Endothelial cell of umbilical vein (primary cell): ENCODE measurements around the gene ASS1. TPM values are rescaled to one million over a fixed set of nuclear protein-coding genes. Genes with fewer than 3 reads are reported as not detected.

ENCODE experiments used
- BruUV-seq: library from RNA; stranded (reverse); fragments of 400-500 nt; replicated peaks from 2 replicates; lab custom pipeline; 2021; lab: Mats Ljungman, UMichigan
- CTCF ChIA-PET: fragments of 300-600, 350-600 bp; sonication (Branson Sonifier 250); formaldehyde crosslinking; loops from one replicate; lab custom pipeline; 2021; ENCODE audit warnings: antibody characterized with exemption, inconsistent platforms; lab: Charles Lee
- POLR2A ChIA-PET: fragments of 300-600, 350-600 bp; sonication (Branson Sonifier 250); formaldehyde crosslinking; loops from one replicate; lab custom pipeline; 2021; ENCODE audit warnings: antibody characterized with exemption, inconsistent platforms; lab: Charles Lee
- DNase-seq: peaks from one replicate; pipeline ENCODE4 v3.0.0-alpha.2; 2011; ENCODE audit warnings: low read depth, low spot score
- FAIRE-seq: peaks from 2 replicates; lab custom pipeline; 2011; peaks lifted over from hg19 to GRCh38; lab: Jason Lieb, UNC
- H2AFZ ChIP-seq: 2 replicates; pipeline ENCODE4 v1.6.0; 2012; ENCODE audit warnings: low read depth, low read length, control low read depth, inconsistent platforms
- H3K27ac ChIP-seq: 2 replicates; pipeline ENCODE4 v1.5.1; 2011; ENCODE audit warnings: low read depth, mild to moderate bottlenecking, control low read depth, low read length, moderate library complexity; ENCODE audit not compliant: insufficient read depth
- H3K27me3 ChIP-seq, 2 experiments: 2 replicates each; pipeline versions ENCODE4 v1.6.0 to v1.6.1; 2011; ENCODE audit warnings: low read length in 2 of 2, mixed read lengths in 1 of 2; ENCODE audit not compliant: control insufficient read depth in 2 of 2, insufficient read depth in 2 of 2
- H3K36me3 ChIP-seq, 2 experiments: 2 replicates in 1 of 2; 3 replicates in 1 of 2; pipeline ENCODE4 v1.5.1; 2011; ENCODE audit warnings: low read length in 2 of 2, mild to moderate bottlenecking in 1 of 2, moderate library complexity in 1 of 2; ENCODE audit not compliant: control insufficient read depth in 2 of 2, insufficient read depth in 2 of 2; ENCODE audit errors: extremely low read depth in 1 of 2
- H3K4me1 ChIP-seq: 3 replicates; pipeline ENCODE4 v1.5.1; 2011; ENCODE audit warnings: mild to moderate bottlenecking, low read length; ENCODE audit not compliant: control insufficient read depth, insufficient read depth; ENCODE audit errors: extremely low read depth
- H3K4me2 ChIP-seq: 2 replicates; pipeline ENCODE4 v1.6.1; 2011; ENCODE audit warnings: low read length, control low read depth, mixed read lengths; ENCODE audit not compliant: insufficient read depth
- H3K4me3 ChIP-seq, 3 experiments: fragments of 200-600 bp in 1 of 3; sonication (generic), shearing (Covaris generic) in 1 of 3; replicated peaks in 1 of 3; 2 replicates each; pipeline ENCODE4 v1.5.1; 2011 to 2016; ENCODE audit warnings: control low read depth in 3 of 3, low read length in 3 of 3, mild to moderate bottlenecking in 2 of 3, inconsistent platforms in 1 of 3, low read depth in 1 of 3, moderate library complexity in 1 of 3; ENCODE audit not compliant: insufficient read depth in 1 of 3
- H3K79me2 ChIP-seq: 2 replicates; pipeline ENCODE4 v1.6.0; 2012; ENCODE audit warnings: low read length, inconsistent platforms; ENCODE audit not compliant: control insufficient read depth, insufficient read depth
- H3K9ac ChIP-seq: replicated peaks from 2 replicates; pipeline ENCODE3; 2011; ENCODE audit warnings: low read length, control low read depth; ENCODE audit not compliant: insufficient read depth; ENCODE audit errors: extremely low read depth
- H3K9me1 ChIP-seq: replicated peaks from 3 replicates; pipeline ENCODE4 v1.6.0; 2011; ENCODE audit warnings: mild to moderate bottlenecking, low read length; ENCODE audit not compliant: control insufficient read depth, insufficient read depth; ENCODE audit errors: extremely low read depth
- H3K9me3 ChIP-seq: replicated peaks from 2 replicates; pipeline ENCODE4 v1.5.1; 2012; ENCODE audit warnings: low read length, inconsistent platforms; ENCODE audit not compliant: control insufficient read depth, insufficient read depth
- H4K20me1 ChIP-seq: replicated peaks from 2 replicates; pipeline ENCODE3; 2011; ENCODE audit warnings: mild to moderate bottlenecking, low read length; ENCODE audit not compliant: control insufficient read depth, insufficient read depth; ENCODE audit errors: extremely low read depth
- EZH2 ChIP-seq: IDR thresholded peaks from 2 replicates; pipeline ENCODE4 v1.6.1; 2012; ENCODE audit warnings: borderline replicate concordance, low read depth, mild to moderate bottlenecking, moderate library complexity, low read length, inconsistent platforms; ENCODE audit not compliant: severe bottlenecking
- FOS ChIP-seq: IDR thresholded peaks from 2 replicates; pipeline ENCODE4 v1.6.1; 2011; ENCODE audit warnings: mild to moderate bottlenecking, low read length, moderate library complexity, borderline replicate concordance; ENCODE audit not compliant: insufficient read depth
- GATA2 ChIP-seq: IDR thresholded peaks from 2 replicates; pipeline ENCODE4 v1.7.0; 2011; ENCODE audit warnings: low read depth, mild to moderate bottlenecking, moderate library complexity, mixed read lengths, low read length; ENCODE audit not compliant: insufficient read length, insufficient read depth
- JUN ChIP-seq: IDR thresholded peaks from 2 replicates; pipeline ENCODE4 v1.6.1; 2011; ENCODE audit warnings: borderline replicate concordance, low read depth; ENCODE audit not compliant: insufficient read length, insufficient read depth
- MYC ChIP-seq: IDR thresholded peaks from one replicate; pipeline ENCODE4 v1.6.1; 2011; ENCODE audit warnings: mild to moderate bottlenecking, low read depth, low read length
- dilution Hi-C: fragments of 300-500 bp; cut with MboI; formaldehyde crosslinking; loops from one replicate; pipeline ENCODE4 v1.15.0; 2019; ENCODE audit warnings: low sequenced_read_pairs; ENCODE audit not compliant: extremely low pct_ligation_motif_present
- intact Hi-C: fragments of 100-400 bp; cut with micrococcal nuclease; formaldehyde crosslinking; loops from one replicate; pipeline ENCODE4 v1.10.0; 2022
- polyA plus RNA-seq, 4 experiments: library from polyadenylated mRNA; depleted of rRNA in 3 of 4; stranded (reverse) in 3 of 4; unstranded in 1 of 4; fragments of >200 nt; gene quantifications; 2 replicates each; pipeline versions ENCODE4 v1.2.1 to v1.2.3, GENCODE V29; 2011 to 2012; ENCODE audit warnings: missing spikeins in 1 of 4
- total RNA-seq: library from RNA; stranded (reverse); gene quantifications from 2 replicates; pipeline ENCODE4 v1.2.3, GENCODE V29; 2021
- TF ChIP-seq, protein P1 (sequence below): IDR thresholded peaks from 2 replicates; pipeline ENCODE4 v1.6.1; 2011; ENCODE audit not compliant: insufficient read depth, insufficient read length

Gene ASS1
- total and polyA plus RNA-seq, 2 donors (not counting 3 experiments of a cell fraction or from before 2014, with no cell fraction given): 3.6 to 12.4 TPM

DNA sequence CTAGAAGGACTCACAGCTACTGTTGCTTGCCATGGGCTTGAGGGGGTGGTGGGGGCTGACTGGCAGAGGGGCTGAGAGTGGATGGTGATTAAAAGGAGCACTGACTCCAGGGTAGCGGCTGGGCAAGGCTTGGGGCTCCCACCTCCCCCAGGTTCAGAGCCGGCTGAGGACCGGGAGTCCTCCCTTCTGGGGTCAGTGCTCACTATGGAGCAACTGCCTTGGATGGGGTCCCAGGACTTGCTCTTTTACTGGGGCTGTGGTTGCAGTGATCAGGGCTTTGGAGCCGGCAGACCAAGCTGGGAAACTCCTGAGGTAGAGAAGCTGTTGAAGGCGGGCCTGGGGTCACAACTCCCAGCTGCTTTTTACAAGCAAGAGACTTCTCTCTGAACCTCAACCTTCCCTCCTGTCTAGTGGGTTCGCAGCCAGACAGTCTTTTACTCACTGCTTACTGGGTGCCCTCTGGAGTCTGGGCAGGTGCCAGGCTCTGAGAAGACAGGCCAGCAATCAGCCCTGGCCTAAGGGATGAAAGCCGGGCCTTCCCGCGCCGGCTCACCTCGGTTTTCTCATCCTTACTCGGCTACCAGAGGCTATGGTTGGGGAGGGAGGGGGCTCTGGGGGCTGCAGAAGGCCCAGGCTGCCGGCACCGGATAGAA is 795 bp upstream of the ASS1 start:
- Histone ChIP-seq H3K9me1 (no peaks in the 10 kb centered on the region), H3K9me3 (no peaks in the 10 kb centered on the region), H2AFZ (no peak overlapping the region), H3K4me2 (no peak overlapping the region), H4K20me1 (no peaks in the 10 kb centered on the region), H3K4me3 (no peak overlapping the region), H3K79me2 (no peaks in the 10 kb centered on the region), H3K27ac (no peak overlapping the region), H3K4me1 (peaks cover 7% of the 10 kb centered on the region), H3K36me3 (no peaks in the 10 kb centered on the region), H3K9ac (no peak overlapping the region), H3K27me3 (peaks cover 0 to 4% of the 10 kb centered on the region in 2 experiments)
- ChIA-PET POLR2A (interaction anchor here (1.0 kb wide), 1 partner anchor 10 kb away, joined by 3 read pairs; no protein-coding TSS in a partner anchor), CTCF (interaction anchor here (1.0 kb wide), 1 partner anchor 9 kb away, joined by 4 read pairs; no protein-coding TSS in a partner anchor)
- intact Hi-C loops (no loop called here), dilution Hi-C loops (no loop called here)
- TF ChIP-seq MYC: no peak
- TF ChIP-seq GATA2: no peak
- TF ChIP-seq, protein P1, sequence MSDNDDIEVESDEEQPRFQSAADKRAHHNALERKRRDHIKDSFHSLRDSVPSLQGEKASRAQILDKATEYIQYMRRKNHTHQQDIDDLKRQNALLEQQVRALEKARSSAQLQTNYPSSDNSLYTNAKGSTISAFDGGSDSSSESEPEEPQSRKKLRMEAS: no peak
- TF ChIP-seq FOS: no peak
- TF ChIP-seq EZH2: no peak
- no peak for TF ChIP-seq JUN
- BruUV-seq: no TSS peak
- DNase-seq (no peak), FAIRE-seq (no peak)
